Kidney epithelial cell (primary cell): ENCODE data around the gene TPGS2. TPM values are rescaled to one million over a fixed set of nuclear protein-coding genes. Genes with fewer than 3 reads are reported as not detected.

Source experiments
- DNase-seq: peaks from one replicate; pipeline ENCODE4 v3.0.0-alpha.2; 2010; ENCODE audit warnings: low read depth
- H3K27me3 ChIP-seq: 2 replicates; pipeline ENCODE4 v1.6.0; 2011; ENCODE audit warnings: low read length; ENCODE audit not compliant: control insufficient read depth, insufficient read depth
- H3K36me3 ChIP-seq: 2 replicates; pipeline ENCODE4 v1.5.1; 2011; ENCODE audit warnings: low read length; ENCODE audit not compliant: control insufficient read depth, insufficient read depth
- H3K4me3 ChIP-seq: 2 replicates; pipeline ENCODE4 v1.5.1; 2011; ENCODE audit warnings: low read depth, mild to moderate bottlenecking, control low read depth, low read length
- CTCF ChIP-seq: IDR thresholded peaks from 2 replicates; pipeline ENCODE4 v1.5.1; 2011; ENCODE audit warnings: mild to moderate bottlenecking, moderate library complexity, low read length, control low read depth, inconsistent platforms; ENCODE audit not compliant: insufficient read depth, poor library complexity, severe bottlenecking
- total RNA-seq: library from RNA; depleted of rRNA; stranded (reverse); fragments of >200 nt; gene quantifications from 2 replicates; pipeline ENCODE4 v1.2.3, GENCODE V29; 2015

TPGS2 gene
- total RNA-seq, 1 donor from 2014 or later: 195 TPM

GRCh38 chr18:36813101-36813775, 15.6 kb downstream of the TPGS2 start:
- H3K36me3 ChIP-seq: no peaks in the 10 kb centered on the region
- no peak for TF ChIP-seq CTCF
- no peak for DNase-seq
- no peaks in the 10 kb centered on the region for H3K27me3 ChIP-seq
- no peak overlapping the region for H3K4me3 ChIP-seq

GRCh38 chr18:36812678-36813077, 16.1 kb downstream of the TPGS2 start:
- Histone ChIP-seq H3K4me3 (no peak overlapping the region), H3K27me3 (no peaks in the 10 kb centered on the region), H3K36me3 (no peaks in the 10 kb centered on the region)
- TF ChIP-seq CTCF: no peak
- DNase-seq: no peak

- no peak for TF ChIP-seq CTCF
- H3K4me3 ChIP-seq: no peak overlapping the region
- peaks cover 2% of the 10 kb centered on the region for H3K36me3 ChIP-seq
- DNase-seq: no peak
- H3K27me3 ChIP-seq: no peaks in the 10 kb centered on the region
Observed at GRCh38 chr18:36811955-36812354, 16.8 kb downstream of the TPGS2 start.

- no peaks in the 10 kb centered on the region for H3K27me3 ChIP-seq
- no peak for TF ChIP-seq CTCF
- no peak overlapping the region for H3K4me3 ChIP-seq
- peaks cover 4% of the 10 kb centered on the region for H3K36me3 ChIP-seq
- DNase-seq: no peak
Observed at GRCh38 chr18:36811430-36811829, 17.4 kb downstream of the TPGS2 start.

GRCh38 chr18:36809590-36810381, 19.0 kb downstream of the TPGS2 start:
- TF ChIP-seq CTCF: peak; percentile 78
- no peaks in the 10 kb centered on the region for H3K27me3 ChIP-seq
- no peak for DNase-seq
- no peak overlapping the region for H3K4me3 ChIP-seq
- H3K36me3 ChIP-seq: peaks cover 4% of the 10 kb centered on the region
